A549 (cell line): ENCODE data around the gene IL4I1. TPM values are rescaled to one million over a fixed set of nuclear protein-coding genes. Genes with fewer than 3 reads are reported as not detected.

ENCODE experiments used
- ATAC-seq, 2 experiments: fragments of 200-7000 bp in 1 of 2; fragments of >200 bp in 1 of 2; cut with Nextera tagmentation in 1 of 2; cut with Tn5 transposase in 1 of 2; 3 replicates each; pipeline versions ENCODE4 v1.8.0 to v1.9.1; 2018 to 2020; ENCODE audit warnings: mild to moderate bottlenecking in 1 of 2, moderate library complexity in 1 of 2
- CTCF ChIA-PET: fragments of 300-600 bp; sonication (Branson Sonifier 250); formaldehyde crosslinking; extraction: SDS; loops from one replicate; lab custom pipeline; 2021; ENCODE audit warnings: antibody characterized with exemption, inconsistent platforms; lab: Yijun Ruan, JAX
- POLR2A ChIA-PET: fragments of 350-600 bp; formaldehyde crosslinking; extraction: SDS; loops from one replicate; lab custom pipeline; 2021; ENCODE audit warnings: antibody characterized with exemption, inconsistent platforms; lab: Yijun Ruan, JAX
- DNase-seq, 2 experiments: peaks; one replicate each; pipeline versions ENCODE4 v3.0.0 to v3.0.0-alpha.2; 2011 to 2016; ENCODE audit warnings: low read depth in 1 of 2, low spot score in 1 of 2
- FAIRE-seq: peaks from 2 replicates; lab custom pipeline; 2011; peaks lifted over from hg19 to GRCh38; lab: Jason Lieb, UNC
- H3K27ac ChIP-seq, 2 experiments: fragments of >200 bp; sonication (Bioruptor Twin); formaldehyde crosslinking; 3 replicates each; pipeline ENCODE4 v1.5.1; 2016 to 2017
- H3K4me1 ChIP-seq: fragments of >200 bp; sonication (Bioruptor Twin); formaldehyde crosslinking; 3 replicates; pipeline ENCODE4 v1.6.1; 2016
- H3K4me2 ChIP-seq: fragments of >200 bp; sonication (Bioruptor Twin); formaldehyde crosslinking; 3 replicates; pipeline ENCODE4 v1.6.1; 2016
- H3K4me3 ChIP-seq: fragments of >200 bp; sonication (Bioruptor Twin); formaldehyde crosslinking; 3 replicates; pipeline ENCODE4 v1.5.1; 2016
- H3K9me3 ChIP-seq: fragments of >200 bp; sonication (Bioruptor Twin); formaldehyde crosslinking; 3 replicates; pipeline ENCODE4 v1.6.1; 2016
- BCL3 ChIP-seq: fragments of >200 bp; sonication (Bioruptor Twin); formaldehyde crosslinking; IDR thresholded peaks from 3 replicates; pipeline ENCODE4 v1.6.1; 2016
- CBX8 ChIP-seq: fragments of 200-600 bp; sonication (generic); IDR thresholded peaks from 2 replicates; pipeline ENCODE4 v1.6.1; 2016
- CEBPB ChIP-seq, 2 experiments: fragments of >200 bp in 1 of 2; sonication (Bioruptor Twin) in 1 of 2; formaldehyde crosslinking in 1 of 2; IDR thresholded peaks; 2 replicates each; pipeline ENCODE4 v1.6.1; 2012 to 2016
- CHD4 ChIP-seq: fragments of 200-600 bp; sonication (generic); IDR thresholded peaks from 2 replicates; pipeline ENCODE4 v1.6.1; 2016; ENCODE audit warnings: antibody characterized with exemption, mild to moderate bottlenecking, borderline replicate concordance
- E2F6 ChIP-seq: IDR thresholded peaks from 2 replicates; pipeline ENCODE4 v1.6.1; 2012; ENCODE audit warnings: low read depth, borderline replicate concordance
- FOSB ChIP-seq: fragments of 250-450 bp; sonication (Bioruptor Pico); IDR thresholded peaks from 2 replicates; pipeline ENCODE4 v1.5.0; 2020; ENCODE audit warnings: mild to moderate bottlenecking, moderate library complexity
- HDAC2 ChIP-seq: fragments of 200-600 bp; sonication (generic); IDR thresholded peaks from 2 replicates; pipeline ENCODE4 v1.6.1; 2016
- HES2 ChIP-seq: fragments of >200 bp; sonication (Bioruptor Twin); formaldehyde crosslinking; IDR thresholded peaks from 2 replicates; pipeline ENCODE4 v1.6.1; 2016
- HOXB13 ChIP-seq: fragments of 250-450 bp; sonication (Bioruptor Pico); IDR thresholded peaks from 2 replicates; pipeline ENCODE4 v1.5.0; 2020; ENCODE audit warnings: low read depth, mild to moderate bottlenecking, moderate library complexity
- HOXB5 ChIP-seq: fragments of 250-450 bp; sonication (Bioruptor Pico); IDR thresholded peaks from 2 replicates; pipeline ENCODE4 v1.5.0; 2020; ENCODE audit warnings: mild to moderate bottlenecking, moderate library complexity
- KDM5A ChIP-seq: fragments of 200-600 bp; sonication (generic); IDR thresholded peaks from 2 replicates; pipeline ENCODE4 v1.6.1; 2016; ENCODE audit warnings: antibody characterized with exemption, mild to moderate bottlenecking
- MAFK ChIP-seq: fragments of 450-650 bp; IDR thresholded peaks from 2 replicates; pipeline ENCODE4 v1.6.1; 2014; ENCODE audit not compliant: partially characterized antibody
- NPAS2 ChIP-seq: fragments of 250-450 bp; sonication (Bioruptor Pico); IDR thresholded peaks from 2 replicates; pipeline ENCODE4 v1.8.0; 2022; ENCODE audit warnings: mild to moderate bottlenecking, moderate library complexity, borderline replicate concordance
- PBX3 ChIP-seq: IDR thresholded peaks from 2 replicates; pipeline ENCODE4 v1.6.1; 2012
- POLR2A ChIP-seq: IDR thresholded peaks from 2 replicates; pipeline ENCODE4 v1.6.1; 2012; ENCODE audit warnings: mild to moderate bottlenecking, low read length
- RAD21 ChIP-seq, 2 experiments: fragments of >200 bp in 1 of 2; sonication (Bioruptor Twin) in 1 of 2; formaldehyde crosslinking in 1 of 2; IDR thresholded peaks in 1 of 2; conservative IDR thresholded peaks in 1 of 2; 2 replicates in 1 of 2; 3 replicates in 1 of 2; pipeline ENCODE4 v1.6.1; 2012 to 2018; ENCODE audit warnings: inconsistent platforms in 1 of 2
- RARB ChIP-seq: fragments of 250-450 bp; sonication (Bioruptor Pico); IDR thresholded peaks from 2 replicates; pipeline ENCODE4 v1.8.0; 2021; ENCODE audit warnings: mild to moderate bottlenecking, moderate library complexity
- TP53 ChIP-seq: fragments of 250-450 bp; sonication (Bioruptor Pico); IDR thresholded peaks from 2 replicates; pipeline ENCODE4 v1.5.0; 2021; ENCODE audit warnings: mild to moderate bottlenecking, moderate library complexity
- ZC3H11A ChIP-seq: fragments of 450-650 bp; IDR thresholded peaks from 2 replicates; pipeline ENCODE4 v1.6.1; 2014; ENCODE audit warnings: antibody characterized with exemption, mild to moderate bottlenecking
- ZFP36 ChIP-seq: fragments of 450-650 bp; IDR thresholded peaks from 2 replicates; pipeline ENCODE4 v1.6.1; 2014; ENCODE audit warnings: borderline replicate concordance; ENCODE audit not compliant: partially characterized antibody
- ZNF302 ChIP-seq: fragments of 250-450 bp; sonication (Bioruptor Pico); IDR thresholded peaks from 2 replicates; pipeline ENCODE4 v1.9.0; 2021; ENCODE audit warnings: inconsistent platforms, mild to moderate bottlenecking, moderate library complexity
- WGBS: methylation state at CpG from one replicate; pipeline ENCODE4 v1.1.6; 2017; ENCODE audit errors: missing lambda C conversion rate; 5-methylcytosine and 5-hydroxymethylcytosine counted together
- polyA plus RNA-seq, 4 experiments: library from polyadenylated mRNA; depleted of rRNA in 3 of 4; stranded (reverse); fragments of >200 nt; fragmentation: RNase III in 1 of 4; extraction: RNeasy Plus Mini Kit Qiagen cat#74134 plus additional on column Dnase treatment in 1 of 4; gene quantifications; 2 replicates in 3 of 4; 3 replicates in 1 of 4; pipeline ENCODE4 v1.2.3, GENCODE V29; 2011 to 2017

Gene IL4I1
- polyA plus RNA-seq, 2 of the 4 experiments (the other 2 are of a cell fraction) = 0.18 to 0.62 TPM

- no peak overlapping the region for H3K27ac ChIP-seq
- POLR2A ChIA-PET = interaction anchor here (1.2 to 1.5 kb wide), 2 partner anchors 25 to 36 kb away, joined by 5 read pairs; no protein-coding TSS in a partner anchor
- H3K4me1 ChIP-seq = peaks cover 18% of the 10 kb centered on the region; the same call in 2 of the 3 replicates
- no peak overlapping the region for H3K4me2 ChIP-seq
- FAIRE-seq (no peak), ATAC-seq (no peak), DNase-seq (no peak)
- H3K4me3 ChIP-seq = no peak overlapping the region
- H3K9me3 ChIP-seq = no peaks in the 10 kb centered on the region
- CTCF ChIA-PET = interaction anchor here (0.7 to 3.2 kb wide), 10 partner anchors 13 to 242 kb away, joined by 3 to 13 read pairs (median 4); no protein-coding TSS in a partner anchor
- no peak for TF ChIP-seq TP53 (CRISPR knock-in tag)
- TF ChIP-seq MAFK = no peak
- no peak for TF ChIP-seq KDM5A
- TF ChIP-seq ZC3H11A = no peak
- no peak for TF ChIP-seq RARB (CRISPR knock-in tag)
- TF ChIP-seq NPAS2 (CRISPR knock-in tag) = no peak
- no peak for TF ChIP-seq ZFP36
- no peak for TF ChIP-seq HOXB5 (CRISPR knock-in tag)
- no peak for TF ChIP-seq HOXB13 (CRISPR knock-in tag)
- TF ChIP-seq HDAC2 = no peak
- no peak for TF ChIP-seq CEBPB (IDR thresholded peaks at IDR 0.05)
- no peak for TF ChIP-seq E2F6
- no peak for TF ChIP-seq FOSB
- no peak for TF ChIP-seq POLR2A
- WGBS = 90% methylated on average over 17 of the region's 18 CpGs
Observed at GRCh38 chr19:49894011-49894664, 2.5 kb downstream of the IL4I1 start.

- Histone ChIP-seq H3K4me2 (no peak overlapping the region), H3K27ac (no peak overlapping the region), H3K4me1 (peaks cover 17% of the 10 kb centered on the region; the same call in 2 of the 3 replicates), H3K9me3 (no peaks in the 10 kb centered on the region), H3K4me3 (no peak overlapping the region)
- DNase-seq (no peak), ATAC-seq (no peak), FAIRE-seq (no peak)
- no peak for TF ChIP-seq BCL3
- TF ChIP-seq CHD4 = no peak
- no peak for TF ChIP-seq HES2
- no peak for TF ChIP-seq ZNF302
- TF ChIP-seq RAD21 (conservative IDR thresholded peaks at IDR 0.05 in 1 of 2, IDR thresholded peaks at IDR 0.05 in 1 of 2) = no peak
- TF ChIP-seq CBX8 = no peak
- TF ChIP-seq PBX3 = no peak
- peak; percentile 83 for TF ChIP-seq ZFP36
- ChIA-PET CTCF (interaction anchor here (2.3 to 3.2 kb wide), 2 partner anchors 14 to 18 kb away, joined by 12 to 13 read pairs; no protein-coding TSS in a partner anchor), POLR2A (interaction anchor here (1.2 to 1.3 kb wide), 2 partner anchors 16 to 37 kb away, joined by 4 to 5 read pairs; partner anchors contain the start of genes AKT1S1 and TBC1D17)
- no CpG with 5 or more reads among the region's 1 CpG for WGBS
Observed at GRCh38 chr19:49892716-49893115, 4.0 kb downstream of the IL4I1 start.
